ENCODE results near the gene GJC1. TPM values are rescaled to one million over a fixed set of nuclear protein-coding genes. Genes with fewer than 3 reads are reported as not detected.

GJC1 gene
- polyA plus RNA-seq, 2 of the 4 experiments (the other 2 are of a cell fraction) = 21.2 to 22.1 TPM

GRCh38 chr17:44832805-44833204, 2.7 kb upstream of the GJC1 start:
- Histone ChIP-seq H3K9me3 (no peaks in the 10 kb centered on the region), H3K27ac (no peak overlapping the region), H3K4me2 (no peak overlapping the region), H3K4me3 (no peak overlapping the region), H3K4me1 (peaks cover 14% of the 10 kb centered on the region)
- TF ChIP-seq ZNF302 (CRISPR knock-in tag; IDR thresholded peaks at IDR 0.05) (no peak), SMC3 (IDR thresholded peaks at IDR 0.05) (no peak)
- CTCF ChIA-PET = interaction anchor here (0.6 to 10.1 kb wide), 6 partner anchors 9 to 187 kb away, joined by 3 to 122 read pairs (median 12); no protein-coding TSS in a partner anchor
- no peak for FAIRE-seq
- 84% methylated on average over 5 of the region's 5 CpGs for WGBS (ENCODE audit: missing lambda C conversion rate)
- ATAC-seq = no peak
- DNase-seq (ENCODE audit: low read depth in 1 of 2, low spot score in 1 of 2) = no peak
- POLR2A ChIA-PET = interaction anchor here (0.5 kb wide), 1 partner anchor 25 kb away, joined by 4 read pairs; no protein-coding TSS in a partner anchor

- Histone ChIP-seq H3K27ac (no peak overlapping the region), H3K9me3 (no peaks in the 10 kb centered on the region), H3K4me3 (no peak overlapping the region), H3K4me2 (no peak overlapping the region), H3K4me1 (peaks cover 18% of the 10 kb centered on the region)
- no peak for ATAC-seq
- no peak for TF ChIP-seq EP300 (IDR thresholded peaks at IDR 0.05)
- no peak for TF ChIP-seq HOXA7 (CRISPR knock-in tag; IDR thresholded peaks at IDR 0.05)
- TF ChIP-seq RFX5 (IDR thresholded peaks at IDR 0.05) = no peak
- no peak for TF ChIP-seq HES2 (IDR thresholded peaks at IDR 0.05)
- TF ChIP-seq TFCP2L1 (CRISPR knock-in tag; IDR thresholded peaks at IDR 0.05) = no peak
- no peak for TF ChIP-seq NR3C1 (IDR thresholded peaks at IDR 0.05)
- TF ChIP-seq HDAC2 (IDR thresholded peaks at IDR 0.05) = no peak
- TF ChIP-seq GATA3 (IDR thresholded peaks at IDR 0.05; ENCODE audit: borderline replicate concordance) = no peak
- TF ChIP-seq REST (IDR thresholded peaks at IDR 0.05) = no peak
- TF ChIP-seq SREBF2 (IDR thresholded peaks at IDR 0.05) = no peak
- TF ChIP-seq CHD2 (IDR thresholded peaks at IDR 0.05; ENCODE audit: low read length, partially characterized antibody) = no peak
- TF ChIP-seq HOXB5 (CRISPR knock-in tag; IDR thresholded peaks at IDR 0.05) = no peak
- TF ChIP-seq PBX3 (IDR thresholded peaks at IDR 0.05) = no peak
- no peak for TF ChIP-seq FOXS1 (CRISPR knock-in tag; IDR thresholded peaks at IDR 0.05)
- no peak for TF ChIP-seq USF2 (IDR thresholded peaks at IDR 0.05)
- no peak for TF ChIP-seq MAFK (IDR thresholded peaks at IDR 0.05; ENCODE audit: partially characterized antibody)
- 88% methylated on average over 12 of the region's 12 CpGs for WGBS (ENCODE audit: missing lambda C conversion rate)
- no peak for DNase-seq (ENCODE audit: low read depth in 1 of 2, low spot score in 1 of 2)
- no peak for FAIRE-seq
- ChIA-PET POLR2A (interaction anchor here (0.6 kb wide), 1 partner anchor 110 kb away, joined by 3 read pairs; no protein-coding TSS in a partner anchor), CTCF (interaction anchor here (1.3 to 10.1 kb wide), 6 partner anchors 11 to 188 kb away, joined by 3 to 122 read pairs (median 12); no protein-coding TSS in a partner anchor)
Measured at GRCh38 chr17:44831371-44831770, 1.3 kb upstream of the GJC1 start.
